ENCODE data around the gene PRRX2.
"Not testable (repeated sequence)": the region's sequence is repeated elsewhere in the genome, so short reads cannot be mapped to it uniquely, and the experiment has no call there.

DNA sequence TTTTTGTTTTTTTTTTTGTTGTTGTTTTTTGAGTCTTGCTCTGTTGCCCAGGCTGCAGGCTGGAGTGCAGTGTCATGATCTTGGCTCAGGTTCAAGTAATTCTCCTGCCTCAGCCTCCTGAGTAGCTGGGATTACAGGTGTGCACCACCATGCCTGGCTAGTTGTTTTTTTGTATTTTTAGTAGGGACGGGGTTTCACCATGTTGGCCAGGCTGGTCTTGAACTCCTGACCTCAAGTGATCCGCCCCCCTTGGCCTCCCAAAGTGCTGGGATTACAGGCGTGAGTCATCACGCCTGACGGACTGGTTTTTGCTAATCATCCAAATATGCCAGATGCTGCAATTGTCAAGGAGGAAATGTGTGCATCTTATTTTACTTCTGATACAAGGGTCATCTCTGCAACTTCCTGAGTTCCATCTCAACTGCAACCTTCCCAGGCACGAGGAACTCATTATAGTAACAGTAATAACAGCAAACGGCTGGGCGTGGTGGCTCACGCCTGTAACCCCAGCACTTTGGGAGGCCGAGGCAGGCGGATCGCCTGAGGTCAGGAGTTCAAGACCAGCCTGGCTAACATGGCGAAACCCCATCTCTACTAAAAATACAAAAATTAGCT lies 97.0 kb downstream of the PRRX2 start:
- TF ChIP-seq, protein P1, sequence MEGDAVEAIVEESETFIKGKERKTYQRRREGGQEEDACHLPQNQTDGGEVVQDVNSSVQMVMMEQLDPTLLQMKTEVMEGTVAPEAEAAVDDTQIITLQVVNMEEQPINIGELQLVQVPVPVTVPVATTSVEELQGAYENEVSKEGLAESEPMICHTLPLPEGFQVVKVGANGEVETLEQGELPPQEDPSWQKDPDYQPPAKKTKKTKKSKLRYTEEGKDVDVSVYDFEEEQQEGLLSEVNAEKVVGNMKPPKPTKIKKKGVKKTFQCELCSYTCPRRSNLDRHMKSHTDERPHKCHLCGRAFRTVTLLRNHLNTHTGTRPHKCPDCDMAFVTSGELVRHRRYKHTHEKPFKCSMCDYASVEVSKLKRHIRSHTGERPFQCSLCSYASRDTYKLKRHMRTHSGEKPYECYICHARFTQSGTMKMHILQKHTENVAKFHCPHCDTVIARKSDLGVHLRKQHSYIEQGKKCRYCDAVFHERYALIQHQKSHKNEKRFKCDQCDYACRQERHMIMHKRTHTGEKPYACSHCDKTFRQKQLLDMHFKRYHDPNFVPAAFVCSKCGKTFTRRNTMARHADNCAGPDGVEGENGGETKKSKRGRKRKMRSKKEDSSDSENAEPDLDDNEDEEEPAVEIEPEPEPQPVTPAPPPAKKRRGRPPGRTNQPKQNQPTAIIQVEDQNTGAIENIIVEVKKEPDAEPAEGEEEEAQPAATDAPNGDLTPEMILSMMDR (tag by site-specific recombination; IDR thresholded peaks at IDR 0.05), result not testable (repeated sequence)
- TF ChIP-seq SALL2 (tag by site-specific recombination; IDR thresholded peaks at IDR 0.05; ENCODE audit: borderline replicate concordance); ZNF623 (tag by site-specific recombination; IDR thresholded peaks at IDR 0.05); ZNF10 (tag by site-specific recombination; IDR thresholded peaks at IDR 0.05); ZNF610 (tag by site-specific recombination; IDR thresholded peaks at IDR 0.05; ENCODE audit: borderline replicate concordance); ZNF335 (tag by site-specific recombination; conservative IDR thresholded peaks at IDR 0.05); ZNF561 (tag by site-specific recombination; IDR thresholded peaks at IDR 0.05; ENCODE audit: borderline replicate concordance); ZBTB17 (tag by site-specific recombination; IDR thresholded peaks at IDR 0.05); ZNF768 (tag by site-specific recombination; IDR thresholded peaks at IDR 0.05): not testable (repeated sequence)
- TF ChIP-seq ZNF121 (tag by site-specific recombination; IDR thresholded peaks at IDR 0.05), result 0 out of 2 replicates have a peak, but pooled peaks have one; percentile 45
- TF ChIP-seq, protein P2, sequence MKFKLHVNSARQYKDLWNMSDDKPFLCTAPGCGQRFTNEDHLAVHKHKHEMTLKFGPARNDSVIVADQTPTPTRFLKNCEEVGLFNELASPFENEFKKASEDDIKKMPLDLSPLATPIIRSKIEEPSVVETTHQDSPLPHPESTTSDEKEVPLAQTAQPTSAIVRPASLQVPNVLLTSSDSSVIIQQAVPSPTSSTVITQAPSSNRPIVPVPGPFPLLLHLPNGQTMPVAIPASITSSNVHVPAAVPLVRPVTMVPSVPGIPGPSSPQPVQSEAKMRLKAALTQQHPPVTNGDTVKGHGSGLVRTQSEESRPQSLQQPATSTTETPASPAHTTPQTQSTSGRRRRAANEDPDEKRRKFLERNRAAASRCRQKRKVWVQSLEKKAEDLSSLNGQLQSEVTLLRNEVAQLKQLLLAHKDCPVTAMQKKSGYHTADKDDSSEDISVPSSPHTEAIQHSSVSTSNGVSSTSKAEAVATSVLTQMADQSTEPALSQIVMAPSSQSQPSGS (tag by site-specific recombination; IDR thresholded peaks at IDR 0.05; ENCODE audit: low read depth), result not testable (repeated sequence)
- TF ChIP-seq, protein P3, sequence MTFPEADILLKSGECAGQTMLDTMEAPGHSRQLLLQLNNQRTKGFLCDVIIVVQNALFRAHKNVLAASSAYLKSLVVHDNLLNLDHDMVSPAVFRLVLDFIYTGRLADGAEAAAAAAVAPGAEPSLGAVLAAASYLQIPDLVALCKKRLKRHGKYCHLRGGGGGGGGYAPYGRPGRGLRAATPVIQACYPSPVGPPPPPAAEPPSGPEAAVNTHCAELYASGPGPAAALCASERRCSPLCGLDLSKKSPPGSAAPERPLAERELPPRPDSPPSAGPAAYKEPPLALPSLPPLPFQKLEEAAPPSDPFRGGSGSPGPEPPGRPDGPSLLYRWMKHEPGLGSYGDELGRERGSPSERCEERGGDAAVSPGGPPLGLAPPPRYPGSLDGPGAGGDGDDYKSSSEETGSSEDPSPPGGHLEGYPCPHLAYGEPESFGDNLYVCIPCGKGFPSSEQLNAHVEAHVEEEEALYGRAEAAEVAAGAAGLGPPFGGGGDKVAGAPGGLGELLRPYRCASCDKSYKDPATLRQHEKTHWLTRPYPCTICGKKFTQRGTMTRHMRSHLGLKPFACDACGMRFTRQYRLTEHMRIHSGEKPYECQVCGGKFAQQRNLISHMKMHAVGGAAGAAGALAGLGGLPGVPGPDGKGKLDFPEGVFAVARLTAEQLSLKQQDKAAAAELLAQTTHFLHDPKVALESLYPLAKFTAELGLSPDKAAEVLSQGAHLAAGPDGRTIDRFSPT (tag by site-specific recombination; IDR thresholded peaks at IDR 0.05), result not testable (repeated sequence)

Measured in HEK293 (cell line).